Measurements from ENCODE around the gene SLC35E4. TPM values are rescaled to one million over a fixed set of nuclear protein-coding genes. Genes with fewer than 3 reads are reported as not detected.
A peak's percentile ranks its signal among the peaks of the same experiment; 100 is the strongest.

The SLC35E4 gene
- total and polyA plus RNA-seq, 2 experiments from 2014 or later, result 2.6 to 11.3 TPM

- no peak for TF ChIP-seq NANOG (IDR thresholded peaks at IDR 0.05; ENCODE audit: borderline replicate concordance)
- no peak for TF ChIP-seq STAT1 (IDR thresholded peaks at IDR 0.05; ENCODE audit: unreplicated experiment)
- no peak for TF ChIP-seq POLR2AphosphoS5 (IDR thresholded peaks at IDR 0.05; ENCODE audit: low read depth)
- TF ChIP-seq JUNB (IDR thresholded peaks at IDR 0.05; ENCODE audit: unreplicated experiment), result no peak
- TF ChIP-seq ZNF114 (CRISPR knock-in tag; IDR thresholded peaks at IDR 0.05), result no peak
Measured at GRCh38 chr22:30665786-30666185, 30.2 kb downstream of the SLC35E4 start (continued).

- peak overlapping the region; percentile 87 for H3K4me2 ChIP-seq
- peak overlapping the region; percentile 78 for H3K4me3 ChIP-seq
- DNase-seq (ENCODE audit: low spot score), result no peak
- no peaks in the 10 kb centered on the region for H3K79me2 ChIP-seq (replicated peaks; ENCODE audit: insufficient read depth)
- peaks cover 10% of the 10 kb centered on the region; the same call in 1 of the 2 replicates for H3F3A ChIP-seq (replicated peaks; ENCODE audit: low read depth)
- no peaks in the 10 kb centered on the region for H3K36me3 ChIP-seq (ENCODE audit: insufficient read depth)
- peaks cover 16% of the 10 kb centered on the region for H3K4me1 ChIP-seq (ENCODE audit: insufficient read depth)
- H2AFZ ChIP-seq, result peak overlapping the region; percentile 89
- TF ChIP-seq EZH2phosphoT487 (IDR thresholded peaks at IDR 0.05; ENCODE audit: unreplicated experiment) (no peak), CTCF (conservative IDR thresholded peaks at IDR 0.05; ENCODE audit: low read depth in 2 of 2) (no peak), ZNF331 (CRISPR knock-in tag; IDR thresholded peaks at IDR 0.05; ENCODE audit: low read depth) (no peak), NANOG (IDR thresholded peaks at IDR 0.05; ENCODE audit: borderline replicate concordance) (no peak), CREB1 (CRISPR knock-in tag; IDR thresholded peaks at IDR 0.05; ENCODE audit: low read depth) (no peak), ZNF462 (CRISPR knock-in tag; IDR thresholded peaks at IDR 0.05) (no peak), ZNF114 (CRISPR knock-in tag; IDR thresholded peaks at IDR 0.05) (no peak), POLR2AphosphoS5 (IDR thresholded peaks at IDR 0.05; ENCODE audit: low read depth) (no peak), ETS1 (IDR thresholded peaks at IDR 0.05) (no peak), STAT1 (IDR thresholded peaks at IDR 0.05; ENCODE audit: unreplicated experiment) (no peak), REST (IDR thresholded peaks at IDR 0.05; ENCODE audit: unreplicated experiment) (no peak), JUNB (IDR thresholded peaks at IDR 0.05; ENCODE audit: unreplicated experiment) (no peak), EZH2 (IDR thresholded peaks at IDR 0.05; ENCODE audit: low read depth, unreplicated experiment) (no peak)
- Mint-ChIP-seq H3K4me1 (peaks cover 15% of the 10 kb centered on the region), H3K27ac (no peak overlapping the region), H3K36me3 (ENCODE audit: low read depth) (no peaks in the 10 kb centered on the region), H3K4me3 (peak overlapping the region; percentile 86), H3K27me3 (ENCODE audit: insufficient read depth, low read depth, poor library complexity) (peaks cover 14% of the 10 kb centered on the region), H3K9me3 (peaks cover 3% of the 10 kb centered on the region; the same call in 1 of the 3 replicates)
- no peaks in the 10 kb centered on the region for H3K9me2 ChIP-seq (ENCODE audit: insufficient read depth)
- no peak overlapping the region for H3K27ac ChIP-seq (ENCODE audit: low read depth)
- H4K20me1 ChIP-seq (replicated peaks; ENCODE audit: insufficient read depth), result no peaks in the 10 kb centered on the region
- H3K27me3 ChIP-seq (ENCODE audit: insufficient read depth), result peaks cover 21% of the 10 kb centered on the region
- ATAC-seq, result no peak
Measured at GRCh38 chr22:30667107-30667493, 31.5 kb downstream of the SLC35E4 start.
